Ovary (tissue), 3 donors: Measurements from ENCODE around the gene EIF5AL1.
"Not testable (repeated sequence)": the region's sequence is repeated elsewhere in the genome, so short reads cannot be mapped to it uniquely, and the experiment has no call there.

ENCODE experiments used
- EP300 ChIP-seq: sonication (generic); formaldehyde crosslinking; IDR thresholded peaks from one replicate; pipeline ENCODE4 v1.6.1; 2017; ENCODE audit warnings: antibody characterized with exemption
- POLR2A ChIP-seq: fragments of 450-650 bp; IDR thresholded peaks from one replicate; pipeline ENCODE4 v1.6.1; 2017; ENCODE audit warnings: antibody characterized with exemption, mild to moderate bottlenecking, moderate library complexity
- TF ChIP-seq, protein P1 (sequence below), 3 donors: fragments of 450-650 bp in 2 of 3; fragments of 200-600 bp in 1 of 3; IDR thresholded peaks; one replicate each; pipeline versions ENCODE4 v1.5.1 to v1.8.0; 2016 to 2022; ENCODE audit warnings: antibody characterized with exemption in 3 of 3, mild to moderate bottlenecking in 1 of 3
- donor health status: DM: no; HTN: no; CAD: no.

DNA sequence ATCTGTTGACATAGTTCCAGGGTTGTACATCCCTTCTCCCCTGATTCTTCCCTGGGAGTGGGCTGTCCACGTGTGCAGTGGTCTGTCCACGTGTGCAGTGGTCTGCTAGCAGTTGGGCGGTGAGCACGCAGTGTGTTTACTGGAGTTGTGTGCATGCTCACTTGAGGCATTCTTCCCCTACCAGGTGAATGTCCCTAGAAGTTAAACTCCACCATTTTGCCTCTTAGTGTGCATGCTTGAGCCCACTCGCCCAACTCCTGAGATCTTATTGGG, 21.5 kb downstream of the EIF5AL1 start:
- TF ChIP-seq, protein P1, sequence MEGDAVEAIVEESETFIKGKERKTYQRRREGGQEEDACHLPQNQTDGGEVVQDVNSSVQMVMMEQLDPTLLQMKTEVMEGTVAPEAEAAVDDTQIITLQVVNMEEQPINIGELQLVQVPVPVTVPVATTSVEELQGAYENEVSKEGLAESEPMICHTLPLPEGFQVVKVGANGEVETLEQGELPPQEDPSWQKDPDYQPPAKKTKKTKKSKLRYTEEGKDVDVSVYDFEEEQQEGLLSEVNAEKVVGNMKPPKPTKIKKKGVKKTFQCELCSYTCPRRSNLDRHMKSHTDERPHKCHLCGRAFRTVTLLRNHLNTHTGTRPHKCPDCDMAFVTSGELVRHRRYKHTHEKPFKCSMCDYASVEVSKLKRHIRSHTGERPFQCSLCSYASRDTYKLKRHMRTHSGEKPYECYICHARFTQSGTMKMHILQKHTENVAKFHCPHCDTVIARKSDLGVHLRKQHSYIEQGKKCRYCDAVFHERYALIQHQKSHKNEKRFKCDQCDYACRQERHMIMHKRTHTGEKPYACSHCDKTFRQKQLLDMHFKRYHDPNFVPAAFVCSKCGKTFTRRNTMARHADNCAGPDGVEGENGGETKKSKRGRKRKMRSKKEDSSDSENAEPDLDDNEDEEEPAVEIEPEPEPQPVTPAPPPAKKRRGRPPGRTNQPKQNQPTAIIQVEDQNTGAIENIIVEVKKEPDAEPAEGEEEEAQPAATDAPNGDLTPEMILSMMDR (IDR thresholded peaks at IDR 0.05), result not testable (repeated sequence)
- TF ChIP-seq POLR2A, EP300: not testable (repeated sequence)
